Mononuclear cell (primary cell): Measurements from ENCODE around the gene MANSC4. TPM values are rescaled to one million over a fixed set of nuclear protein-coding genes. Genes with fewer than 3 reads are reported as not detected.

Experiments
- H3K27me3 ChIP-seq: 2 replicates; pipeline ENCODE4 v1.6.0; 2011; ENCODE audit warnings: low read length, control low read depth; ENCODE audit not compliant: insufficient read depth
- H3K4me1 ChIP-seq: 2 replicates; pipeline ENCODE4 v1.5.1; 2011; ENCODE audit warnings: mild to moderate bottlenecking, low read length, control low read depth; ENCODE audit not compliant: insufficient read depth
- H3K4me3 ChIP-seq: 2 replicates; pipeline ENCODE4 v1.5.1; 2011; ENCODE audit warnings: mild to moderate bottlenecking, low read length, moderate library complexity
- H3K9me3 ChIP-seq: 2 replicates; pipeline ENCODE4 v1.5.1; 2011; ENCODE audit warnings: low read depth, mild to moderate bottlenecking, control low read depth, low read length
- total RNA-seq: library from RNA; depleted of rRNA; stranded (reverse); fragments of >200 nt; gene quantifications from one replicate; pipeline ENCODE4 v1.2.3, GENCODE V29; 2012

MANSC4 gene
- total RNA-seq, 1 donor = not detected

DNA sequence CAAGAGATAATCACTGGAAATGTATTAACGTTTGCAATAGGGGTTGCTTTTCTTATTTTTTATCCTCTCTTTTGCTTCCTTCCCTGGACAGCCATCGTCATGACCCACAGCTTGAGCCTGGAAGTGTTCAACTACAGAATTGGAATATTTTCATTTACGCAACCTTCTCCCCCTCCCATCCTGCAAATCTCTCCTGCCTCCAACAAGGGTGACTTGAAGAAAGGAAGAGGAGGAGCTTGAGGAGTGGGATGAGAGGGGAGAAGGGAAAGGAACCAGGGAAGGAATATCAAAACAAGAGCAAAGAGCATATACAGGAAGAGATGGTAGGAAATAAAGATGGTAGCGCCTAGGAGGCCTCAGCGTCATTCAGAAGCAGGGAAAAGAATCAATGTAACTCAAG lies 1.6 kb upstream of the MANSC4 start:
- H3K9me3 ChIP-seq = no peaks in the 10 kb centered on the region
- H3K4me3 ChIP-seq = no peak overlapping the region
- peaks cover 35% of the 10 kb centered on the region for H3K4me1 ChIP-seq
- H3K27me3 ChIP-seq = no peaks in the 10 kb centered on the region

DNA sequence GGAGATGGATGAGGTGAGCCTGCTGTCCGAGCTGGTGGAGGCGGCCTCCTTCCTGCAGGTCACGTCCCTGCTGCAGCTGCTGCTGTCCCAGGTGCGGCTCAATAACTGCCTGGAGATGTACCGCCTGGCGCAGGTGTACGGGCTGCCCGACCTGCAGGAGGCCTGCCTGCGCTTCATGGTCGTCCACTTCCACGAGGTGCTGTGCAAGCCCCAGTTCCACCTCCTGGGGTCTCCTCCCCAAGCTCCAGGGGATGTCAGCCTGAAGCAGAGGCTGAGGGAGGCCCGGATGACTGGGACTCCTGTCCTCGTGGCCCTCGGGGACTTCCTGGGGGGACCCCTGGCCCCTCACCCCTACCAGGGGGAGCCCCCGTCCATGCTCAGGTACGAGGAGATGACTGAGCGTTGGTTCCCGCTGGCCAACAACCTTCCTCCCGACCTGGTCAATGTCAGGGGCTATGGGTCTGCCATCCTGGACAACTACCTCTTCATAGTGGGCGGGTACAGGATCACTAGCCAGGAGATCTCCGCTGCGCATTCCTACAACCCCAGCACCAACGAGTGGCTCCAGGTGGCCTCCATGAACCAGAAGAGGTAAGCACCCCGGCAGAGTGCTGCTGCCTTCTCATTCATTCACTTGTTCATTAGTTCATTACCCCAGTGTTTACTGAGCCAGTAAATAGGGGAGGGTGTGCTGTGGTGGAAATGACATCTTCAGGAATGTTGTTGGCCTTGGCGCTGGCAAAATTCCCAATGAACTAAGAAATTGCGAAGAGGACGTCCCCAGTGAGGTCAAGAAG lies 774 bp upstream of the MANSC4 start:
- H3K27me3 ChIP-seq = no peaks in the 10 kb centered on the region
- H3K4me1 ChIP-seq = peaks cover 28% of the 10 kb centered on the region
- H3K9me3 ChIP-seq = no peaks in the 10 kb centered on the region
- H3K4me3 ChIP-seq = peak overlapping the region; percentile 57

DNA sequence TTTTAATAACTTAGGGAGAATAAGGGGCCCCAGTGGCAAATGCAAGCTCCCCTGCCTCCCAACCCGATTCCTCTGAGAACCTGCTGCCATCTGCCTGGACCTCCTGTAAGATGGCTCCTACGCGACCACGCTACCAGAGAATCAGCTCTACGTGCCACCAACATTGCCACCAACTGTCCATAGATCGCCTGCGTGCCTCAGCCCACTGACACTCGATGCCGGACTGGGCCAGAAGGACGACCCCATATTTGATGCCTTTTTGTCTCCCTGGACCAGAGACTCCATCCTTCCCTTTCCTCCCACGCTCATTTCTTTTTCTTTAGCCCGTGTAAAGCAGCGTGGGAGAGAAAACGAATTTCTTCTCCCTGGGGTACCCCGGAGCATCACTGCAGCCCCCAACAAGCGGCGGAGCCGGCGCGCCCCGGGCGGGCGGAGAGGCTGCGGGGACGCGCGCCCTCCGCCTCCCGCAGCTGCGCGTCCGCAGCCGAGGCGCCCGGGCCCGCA lies 568 bp downstream of the MANSC4 start:
- Histone ChIP-seq H3K27me3 (no peaks in the 10 kb centered on the region), H3K4me1 (peaks cover 20% of the 10 kb centered on the region), H3K4me3 (peak overlapping the region; percentile 57), H3K9me3 (no peaks in the 10 kb centered on the region)

DNA sequence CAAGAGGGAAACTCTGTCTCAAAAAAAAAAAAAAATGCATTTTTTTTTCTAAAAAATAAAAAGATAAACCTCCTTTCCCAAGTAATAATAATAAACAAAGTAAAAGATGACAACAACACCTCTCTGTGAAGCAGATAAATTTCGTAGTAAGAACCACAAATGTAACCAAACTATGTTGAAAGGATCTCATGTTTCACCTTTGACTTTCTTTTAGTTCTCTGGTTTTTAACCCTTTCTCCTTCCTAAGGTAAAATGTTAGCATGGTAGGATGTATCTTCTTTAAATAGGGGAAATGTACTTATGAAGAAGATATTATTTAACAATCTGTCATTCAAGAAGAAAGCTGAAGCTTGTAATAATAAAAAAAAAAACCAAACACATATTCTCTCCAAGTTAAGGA lies 1.8 kb downstream of the MANSC4 start:
- Histone ChIP-seq H3K4me3 (no peak overlapping the region), H3K9me3 (no peaks in the 10 kb centered on the region), H3K4me1 (peaks cover 20% of the 10 kb centered on the region), H3K27me3 (no peaks in the 10 kb centered on the region)

DNA sequence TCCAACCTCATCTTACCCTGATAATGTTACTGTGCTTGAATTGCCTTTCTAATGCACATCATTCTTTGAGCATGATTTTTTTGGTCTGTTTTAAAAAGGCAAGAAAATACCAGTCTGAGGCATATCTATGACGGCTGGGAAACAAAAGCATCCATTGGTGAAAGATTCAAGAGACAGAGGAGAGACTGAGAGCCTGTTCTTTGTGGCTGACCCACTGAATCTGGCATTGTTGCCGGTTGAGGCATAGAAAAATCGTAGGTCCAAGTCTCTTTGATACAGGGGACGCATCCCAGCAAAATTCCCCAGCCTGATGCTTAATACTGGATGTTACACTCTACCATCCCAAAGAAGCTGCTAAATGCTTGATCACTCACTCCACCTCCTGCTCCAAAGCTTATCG lies 2.9 kb downstream of the MANSC4 start:
- Histone ChIP-seq H3K9me3 (no peaks in the 10 kb centered on the region), H3K4me3 (no peak overlapping the region), H3K4me1 (peaks cover 17% of the 10 kb centered on the region), H3K27me3 (no peaks in the 10 kb centered on the region)

DNA sequence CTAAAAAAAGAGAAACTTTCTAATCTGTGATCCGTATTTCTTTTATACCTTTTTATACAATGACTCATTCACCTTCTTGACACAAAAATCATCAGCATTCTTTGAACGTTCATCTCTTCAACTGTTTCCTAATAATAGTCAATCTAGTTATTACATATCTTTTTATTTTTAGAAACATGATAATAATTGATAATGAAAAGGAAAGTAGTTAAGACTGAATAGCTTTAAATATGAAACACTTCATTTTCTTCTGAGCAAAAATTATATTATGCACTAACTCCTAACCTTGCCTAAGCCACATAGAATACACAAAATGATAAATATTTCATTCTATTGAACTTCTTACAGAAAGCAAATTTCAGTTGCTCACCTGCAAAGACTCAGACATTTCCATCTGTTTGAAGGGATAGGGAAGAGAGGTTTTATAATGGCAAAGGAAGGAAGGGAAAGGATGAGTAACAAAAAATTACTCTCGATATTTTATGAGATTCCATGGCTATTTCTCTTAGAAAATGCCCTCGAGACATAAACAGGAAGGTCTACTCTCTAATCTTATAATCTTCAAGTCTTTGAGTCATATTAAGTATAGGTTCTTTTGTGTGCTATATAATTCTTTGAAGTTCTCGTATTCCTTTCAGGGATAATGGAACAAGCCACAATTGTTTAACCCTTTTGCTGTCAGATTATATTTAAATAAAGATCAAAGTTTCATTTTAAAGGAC lies 7.5 kb downstream of the MANSC4 start:
- Histone ChIP-seq H3K9me3 (no peaks in the 10 kb centered on the region), H3K27me3 (no peaks in the 10 kb centered on the region), H3K4me1 (no peaks in the 10 kb centered on the region), H3K4me3 (no peak overlapping the region)

DNA sequence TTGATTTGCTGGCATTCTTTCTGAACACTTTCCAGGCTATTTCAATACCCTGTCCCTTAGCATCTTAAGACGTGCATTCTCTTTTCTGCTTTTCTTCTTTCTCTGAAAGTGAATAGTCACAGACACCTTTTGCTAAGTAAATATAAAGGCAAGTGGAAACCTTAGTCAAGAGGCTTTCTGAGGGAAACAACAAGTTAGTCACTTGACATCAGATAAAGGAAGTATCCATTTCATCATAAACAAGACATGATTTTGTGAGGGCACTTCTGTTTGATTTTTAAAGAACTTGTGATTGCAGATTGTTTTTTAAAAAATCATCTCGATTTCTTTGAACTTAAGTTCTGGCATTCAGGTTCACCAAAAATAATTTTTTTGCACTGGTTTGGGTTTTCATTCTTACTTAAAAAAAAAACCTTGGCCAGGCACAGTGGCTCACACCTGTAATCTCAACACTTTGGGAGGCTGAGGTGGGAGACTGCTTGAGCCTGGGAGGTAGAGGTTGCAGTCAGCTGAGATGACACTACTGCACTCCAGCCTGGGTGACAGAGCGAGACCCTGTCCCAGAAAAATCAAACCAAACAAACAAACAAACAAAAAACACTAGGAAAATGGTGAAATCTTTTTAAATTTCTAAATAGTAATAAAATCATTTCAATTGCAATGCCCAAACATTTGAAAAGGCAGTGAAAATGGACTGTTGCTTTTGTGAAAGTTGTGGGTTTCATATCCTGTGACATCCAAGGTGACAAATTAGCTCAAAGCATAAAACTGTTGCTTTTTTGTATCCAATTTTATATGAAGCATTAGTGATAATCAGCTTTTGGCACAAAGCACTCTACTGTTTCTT lies 8.3 kb downstream of the MANSC4 start:
- Histone ChIP-seq H3K4me3 (no peak overlapping the region), H3K9me3 (no peaks in the 10 kb centered on the region), H3K4me1 (no peaks in the 10 kb centered on the region), H3K27me3 (no peaks in the 10 kb centered on the region)

DNA sequence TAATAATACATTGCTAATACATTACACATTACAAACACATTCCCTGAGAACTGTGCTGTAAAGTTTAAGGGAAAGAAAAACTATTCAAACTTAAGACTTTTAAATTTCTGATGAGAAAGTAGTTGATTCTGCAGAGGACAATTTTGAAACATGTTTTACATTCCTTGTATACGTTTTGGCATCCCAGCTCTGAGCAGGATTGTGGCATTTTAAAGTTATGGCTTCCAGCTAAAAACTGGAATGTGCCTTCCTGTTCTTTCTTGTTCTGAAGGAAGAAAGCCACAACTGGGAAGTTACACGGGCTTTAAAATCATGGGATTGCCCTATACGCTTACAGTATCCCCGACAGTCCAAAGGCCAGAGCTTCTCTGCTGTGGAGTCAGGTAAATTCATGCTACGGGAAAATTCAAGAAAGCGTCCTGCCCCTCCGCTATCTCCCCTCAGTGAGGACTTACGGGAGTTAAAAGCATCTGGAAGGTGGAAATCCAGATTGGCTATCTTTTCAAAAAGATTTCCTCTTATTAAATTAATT lies 10.8 kb downstream of the MANSC4 start:
- H3K4me1 ChIP-seq = no peaks in the 10 kb centered on the region
- H3K27me3 ChIP-seq = no peaks in the 10 kb centered on the region
- no peak overlapping the region for H3K4me3 ChIP-seq
- no peaks in the 10 kb centered on the region for H3K9me3 ChIP-seq

DNA sequence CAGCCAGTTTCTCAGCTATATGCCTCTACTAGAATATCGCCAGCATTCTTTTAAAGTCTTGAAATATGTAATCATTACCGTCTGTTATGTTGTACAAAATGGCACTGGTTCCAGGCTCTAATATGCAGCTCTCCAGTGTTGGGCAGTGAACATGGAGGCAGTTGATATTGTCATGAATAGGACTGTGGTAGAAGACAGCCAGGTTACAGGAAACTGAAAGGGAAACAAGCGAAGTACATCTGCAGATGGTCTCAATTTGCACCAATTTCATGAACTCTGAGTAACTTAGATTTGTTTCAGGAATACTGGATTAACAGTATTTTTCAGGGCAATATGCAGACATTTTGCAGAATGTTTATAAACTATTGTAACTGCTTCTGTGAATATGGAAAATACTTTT lies 13.4 kb downstream of the MANSC4 start:
- Histone ChIP-seq H3K27me3 (no peaks in the 10 kb centered on the region), H3K9me3 (no peaks in the 10 kb centered on the region), H3K4me1 (no peaks in the 10 kb centered on the region), H3K4me3 (no peak overlapping the region)

DNA sequence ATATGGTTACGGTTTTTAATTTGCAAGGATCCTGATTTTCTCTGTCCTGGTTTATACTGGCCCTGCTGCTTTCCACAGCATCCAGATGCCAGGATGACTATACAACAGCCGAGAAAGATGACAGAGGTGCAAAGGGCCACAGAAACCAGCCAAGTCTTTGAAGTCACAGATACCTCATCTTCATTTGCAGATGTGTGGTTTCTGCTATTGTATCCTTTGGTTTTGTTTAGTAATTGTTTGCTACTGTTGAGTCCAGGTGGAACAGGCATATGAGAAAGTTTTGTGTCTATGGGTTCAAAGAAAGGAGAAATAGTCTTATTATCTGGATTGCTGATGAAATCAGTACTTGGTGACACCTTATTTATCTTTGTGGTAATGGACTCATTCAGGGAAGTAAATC lies 17.3 kb downstream of the MANSC4 start:
- H3K9me3 ChIP-seq = no peaks in the 10 kb centered on the region
- no peak overlapping the region for H3K4me3 ChIP-seq
- H3K4me1 ChIP-seq = no peaks in the 10 kb centered on the region
- no peaks in the 10 kb centered on the region for H3K27me3 ChIP-seq

DNA sequence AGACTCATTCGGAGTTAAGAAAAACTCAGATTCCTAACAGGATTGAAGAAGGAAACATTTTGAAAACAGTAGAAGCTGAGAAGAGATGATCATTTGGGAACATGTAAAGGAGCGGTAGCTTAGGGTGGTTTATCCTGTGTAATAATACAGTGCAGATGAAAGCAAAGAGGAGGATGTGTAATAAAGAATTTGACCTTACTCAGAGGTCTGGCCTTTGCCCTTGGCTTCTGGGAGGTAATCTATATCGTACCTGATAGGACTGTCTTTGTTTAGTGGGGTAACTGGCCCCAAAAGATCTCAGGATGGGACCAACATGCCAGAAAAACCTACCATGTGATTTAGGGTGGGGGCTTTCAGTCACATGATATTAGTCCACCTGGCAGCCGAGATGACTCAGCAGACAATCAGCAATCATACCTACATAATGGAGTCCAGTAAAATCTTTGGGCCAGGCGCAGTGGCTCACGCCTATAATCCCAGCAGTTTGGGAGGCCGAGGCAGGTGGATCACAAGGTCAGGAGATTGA lies 23.3 kb downstream of the MANSC4 start:
- Histone ChIP-seq H3K27me3 (no peaks in the 10 kb centered on the region), H3K4me3 (no peak overlapping the region), H3K9me3 (no peaks in the 10 kb centered on the region), H3K4me1 (no peaks in the 10 kb centered on the region)

DNA sequence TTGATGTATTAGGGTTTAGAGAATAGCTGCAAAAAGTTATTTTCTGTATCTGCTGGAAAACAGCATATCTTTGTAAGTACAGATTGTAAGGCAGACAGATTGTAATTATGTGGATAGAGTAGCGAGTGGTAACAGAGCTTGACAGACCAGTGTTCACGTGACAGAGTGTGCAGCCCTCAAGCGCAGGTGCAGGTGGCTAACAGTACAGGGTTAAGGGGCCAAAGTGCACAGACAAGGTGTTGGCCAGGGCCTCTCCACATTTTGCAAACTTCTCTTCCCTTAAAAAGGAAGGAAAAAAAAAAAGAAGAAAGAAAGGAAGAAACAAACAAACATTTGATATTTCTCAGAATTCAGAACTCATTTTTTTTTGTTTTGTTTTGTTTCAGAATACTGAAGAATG lies 25.2 kb downstream of the MANSC4 start:
- Histone ChIP-seq H3K9me3 (no peaks in the 10 kb centered on the region), H3K4me3 (no peak overlapping the region), H3K27me3 (no peaks in the 10 kb centered on the region), H3K4me1 (no peaks in the 10 kb centered on the region)

DNA sequence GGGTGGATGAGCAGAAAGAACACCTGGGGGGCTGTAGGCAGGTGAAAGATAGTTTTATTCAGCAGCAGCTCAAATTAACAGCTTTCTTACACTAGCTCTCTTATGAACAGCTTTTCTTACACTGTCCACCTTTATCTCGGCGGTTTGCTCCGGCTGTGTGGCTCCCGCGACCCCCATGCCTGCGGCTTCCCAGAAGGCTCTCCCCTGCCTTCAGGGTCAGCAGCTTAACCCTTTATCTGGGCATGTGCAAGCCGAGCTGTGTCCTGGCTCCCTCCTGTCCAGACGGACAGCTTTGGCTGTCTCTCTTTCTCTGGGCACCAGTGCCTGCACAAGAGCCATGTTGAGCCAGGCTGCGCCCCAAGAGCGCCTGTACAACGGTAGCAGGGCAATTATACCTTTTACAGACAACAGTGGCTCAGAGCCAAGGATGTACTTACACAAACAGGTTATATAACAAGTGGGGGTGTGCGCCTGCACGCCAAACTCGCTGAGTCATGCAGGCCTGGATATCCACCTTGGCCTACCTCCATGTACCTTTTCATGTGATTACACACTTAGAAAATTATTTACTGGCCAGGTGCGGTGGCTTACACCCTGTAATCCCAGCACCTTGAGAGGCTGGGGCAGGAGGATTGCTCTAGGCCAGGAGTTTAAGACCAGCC lies 28.5 kb downstream of the MANSC4 start:
- Histone ChIP-seq H3K9me3 (no peaks in the 10 kb centered on the region), H3K4me3 (no peak overlapping the region), H3K27me3 (no peaks in the 10 kb centered on the region), H3K4me1 (no peaks in the 10 kb centered on the region)

DNA sequence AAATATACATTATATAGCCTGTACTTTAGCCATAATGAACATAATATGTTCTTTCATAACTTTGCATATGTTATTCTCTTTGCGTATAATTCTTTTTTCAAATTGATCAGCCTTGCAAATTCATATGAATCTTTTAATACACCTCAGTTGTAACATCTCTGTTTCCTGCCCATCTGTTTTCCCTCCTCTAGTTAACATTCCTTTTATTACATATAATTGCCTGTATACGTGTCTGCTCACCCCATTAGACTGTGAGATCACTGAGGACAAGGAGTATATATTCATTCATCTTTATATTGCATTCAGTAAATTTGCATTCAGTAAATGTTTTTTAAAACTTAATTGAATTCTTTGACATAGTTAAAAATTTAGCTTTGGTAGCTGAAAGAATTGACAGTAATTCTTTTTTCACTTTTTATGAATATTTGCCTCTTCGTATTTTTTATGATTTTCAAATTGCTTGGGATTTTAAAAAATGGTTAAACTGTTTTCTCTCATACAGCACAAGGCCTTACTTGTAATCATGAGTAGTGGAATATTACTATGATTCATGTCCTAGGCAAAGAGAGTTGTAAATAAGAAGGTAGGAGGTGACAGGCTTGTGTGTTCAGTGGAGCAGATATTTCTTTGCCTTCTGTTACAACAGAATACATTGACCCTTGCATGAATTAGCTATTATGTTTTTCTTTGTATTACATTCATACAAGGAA lies 32.8 kb downstream of the MANSC4 start:
- no peak overlapping the region for H3K4me3 ChIP-seq
- no peaks in the 10 kb centered on the region for H3K9me3 ChIP-seq
- H3K4me1 ChIP-seq = no peaks in the 10 kb centered on the region
- no peaks in the 10 kb centered on the region for H3K27me3 ChIP-seq
